ENCODE results near the gene CACNA2D4.
"Not testable (repeated sequence)": the region's sequence is repeated elsewhere in the genome, so short reads cannot be mapped to it uniquely, and the experiment has no call there.

CACNA2D4 gene, protein sequence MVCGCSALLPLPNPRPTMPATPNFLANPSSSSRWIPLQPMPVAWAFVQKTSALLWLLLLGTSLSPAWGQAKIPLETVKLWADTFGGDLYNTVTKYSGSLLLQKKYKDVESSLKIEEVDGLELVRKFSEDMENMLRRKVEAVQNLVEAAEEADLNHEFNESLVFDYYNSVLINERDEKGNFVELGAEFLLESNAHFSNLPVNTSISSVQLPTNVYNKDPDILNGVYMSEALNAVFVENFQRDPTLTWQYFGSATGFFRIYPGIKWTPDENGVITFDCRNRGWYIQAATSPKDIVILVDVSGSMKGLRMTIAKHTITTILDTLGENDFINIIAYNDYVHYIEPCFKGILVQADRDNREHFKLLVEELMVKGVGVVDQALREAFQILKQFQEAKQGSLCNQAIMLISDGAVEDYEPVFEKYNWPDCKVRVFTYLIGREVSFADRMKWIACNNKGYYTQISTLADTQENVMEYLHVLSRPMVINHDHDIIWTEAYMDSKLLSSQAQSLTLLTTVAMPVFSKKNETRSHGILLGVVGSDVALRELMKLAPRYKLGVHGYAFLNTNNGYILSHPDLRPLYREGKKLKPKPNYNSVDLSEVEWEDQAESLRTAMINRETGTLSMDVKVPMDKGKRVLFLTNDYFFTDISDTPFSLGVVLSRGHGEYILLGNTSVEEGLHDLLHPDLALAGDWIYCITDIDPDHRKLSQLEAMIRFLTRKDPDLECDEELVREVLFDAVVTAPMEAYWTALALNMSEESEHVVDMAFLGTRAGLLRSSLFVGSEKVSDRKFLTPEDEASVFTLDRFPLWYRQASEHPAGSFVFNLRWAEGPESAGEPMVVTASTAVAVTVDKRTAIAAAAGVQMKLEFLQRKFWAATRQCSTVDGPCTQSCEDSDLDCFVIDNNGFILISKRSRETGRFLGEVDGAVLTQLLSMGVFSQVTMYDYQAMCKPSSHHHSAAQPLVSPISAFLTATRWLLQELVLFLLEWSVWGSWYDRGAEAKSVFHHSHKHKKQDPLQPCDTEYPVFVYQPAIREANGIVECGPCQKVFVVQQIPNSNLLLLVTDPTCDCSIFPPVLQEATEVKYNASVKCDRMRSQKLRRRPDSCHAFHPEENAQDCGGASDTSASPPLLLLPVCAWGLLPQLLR

DNA sequence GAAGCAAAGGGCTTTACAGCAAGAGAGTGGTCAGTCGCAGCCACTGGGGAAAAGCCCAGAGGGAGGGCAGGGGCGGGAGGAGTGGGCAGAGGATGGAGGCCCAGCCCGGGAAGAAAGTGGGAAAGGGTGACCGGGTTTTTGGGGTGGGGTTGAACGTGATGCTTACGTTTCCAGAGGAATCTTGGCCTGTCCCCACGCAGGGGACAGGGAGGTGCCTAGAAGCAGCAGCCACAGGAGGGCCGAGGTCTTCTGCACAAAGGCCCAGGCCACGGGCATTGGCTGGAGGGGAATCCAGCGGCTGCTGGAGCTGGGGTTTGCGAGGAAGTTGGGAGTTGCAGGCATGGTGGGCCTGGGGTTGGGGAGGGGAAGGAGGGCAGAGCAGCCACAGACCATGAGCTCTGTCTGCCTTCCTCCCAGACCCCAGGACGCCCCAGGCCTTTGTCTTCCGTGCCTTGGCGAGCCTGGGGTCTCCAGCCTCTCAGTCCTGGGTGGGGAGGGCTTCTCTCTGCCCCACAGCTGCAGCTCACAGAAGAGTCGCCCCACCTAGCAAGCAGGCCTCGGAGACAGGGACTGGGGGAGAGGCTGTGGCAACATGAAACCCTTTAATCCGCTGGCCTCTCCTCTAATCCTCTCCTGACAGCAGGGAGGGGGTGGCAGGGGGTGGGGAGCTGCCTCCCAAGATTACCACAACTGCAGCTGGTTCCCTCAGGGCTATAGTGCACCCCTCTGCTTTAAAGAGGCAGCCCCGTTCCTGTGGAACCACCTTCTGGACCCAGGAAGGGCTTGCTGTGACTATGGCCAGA, at the start of gene CACNA2D4:
Gene CACNA2D4 (minus strand): TSS at position 572 of the 803 bp plus-strand sequence. CDS start 179 bp downstream, at position 393.
- peak; percentile 60 for DNase-seq (ENCODE audit: low read depth)

DNA sequence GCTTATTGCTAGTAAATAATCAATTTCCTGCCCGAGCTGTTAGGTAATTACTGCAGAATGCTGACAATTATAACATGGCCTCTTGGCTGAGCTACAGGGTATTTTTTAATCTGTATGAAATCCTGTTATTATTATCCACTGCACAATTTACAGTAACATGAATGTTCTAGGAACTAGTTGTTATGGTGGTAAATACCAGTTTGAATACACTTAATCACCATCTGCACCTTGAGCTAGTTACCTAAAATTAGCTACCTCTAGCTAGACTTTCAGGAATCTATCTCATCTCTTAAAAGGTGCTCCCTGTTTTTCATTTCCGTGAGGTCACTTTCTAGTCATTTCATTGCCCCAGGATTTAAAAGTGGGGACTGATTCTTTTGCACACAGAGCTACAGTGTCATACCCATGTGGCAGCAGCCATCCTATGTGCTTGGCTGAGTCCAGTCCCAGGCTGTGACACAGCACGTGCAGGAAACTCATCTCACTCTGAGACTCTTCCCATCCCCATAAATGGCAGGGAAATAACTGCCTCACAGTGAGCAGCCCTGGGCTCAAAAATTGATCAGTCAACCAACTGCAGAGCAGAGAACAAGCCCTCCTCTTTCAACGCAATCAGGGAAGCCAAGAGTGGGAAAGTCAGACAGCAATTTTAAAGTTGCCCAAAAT, 48.2 kb upstream of the CACNA2D4 start:
- no peak for DNase-seq (ENCODE audit: low read depth)

DNA sequence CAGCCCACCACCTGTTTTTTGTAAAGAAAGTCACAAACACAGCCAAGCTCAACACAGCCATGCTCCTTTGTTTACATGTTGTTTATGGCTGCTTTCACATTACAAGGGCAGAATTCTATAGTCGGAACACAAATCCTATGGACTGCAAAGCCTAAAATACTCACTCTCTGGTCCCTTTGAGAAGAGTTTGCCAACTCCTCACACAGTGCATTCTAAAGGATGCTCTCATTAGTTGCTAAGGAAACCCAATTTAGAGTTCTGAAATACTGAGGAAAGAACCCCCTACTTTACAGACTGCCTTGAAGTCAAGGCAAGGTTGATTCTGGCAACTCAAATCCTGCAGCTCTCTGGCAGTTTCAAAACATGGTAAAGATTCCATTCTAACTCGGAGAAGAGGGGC, 47.5 kb upstream of the CACNA2D4 start:
- no peak for DNase-seq (ENCODE audit: low read depth)

DNA sequence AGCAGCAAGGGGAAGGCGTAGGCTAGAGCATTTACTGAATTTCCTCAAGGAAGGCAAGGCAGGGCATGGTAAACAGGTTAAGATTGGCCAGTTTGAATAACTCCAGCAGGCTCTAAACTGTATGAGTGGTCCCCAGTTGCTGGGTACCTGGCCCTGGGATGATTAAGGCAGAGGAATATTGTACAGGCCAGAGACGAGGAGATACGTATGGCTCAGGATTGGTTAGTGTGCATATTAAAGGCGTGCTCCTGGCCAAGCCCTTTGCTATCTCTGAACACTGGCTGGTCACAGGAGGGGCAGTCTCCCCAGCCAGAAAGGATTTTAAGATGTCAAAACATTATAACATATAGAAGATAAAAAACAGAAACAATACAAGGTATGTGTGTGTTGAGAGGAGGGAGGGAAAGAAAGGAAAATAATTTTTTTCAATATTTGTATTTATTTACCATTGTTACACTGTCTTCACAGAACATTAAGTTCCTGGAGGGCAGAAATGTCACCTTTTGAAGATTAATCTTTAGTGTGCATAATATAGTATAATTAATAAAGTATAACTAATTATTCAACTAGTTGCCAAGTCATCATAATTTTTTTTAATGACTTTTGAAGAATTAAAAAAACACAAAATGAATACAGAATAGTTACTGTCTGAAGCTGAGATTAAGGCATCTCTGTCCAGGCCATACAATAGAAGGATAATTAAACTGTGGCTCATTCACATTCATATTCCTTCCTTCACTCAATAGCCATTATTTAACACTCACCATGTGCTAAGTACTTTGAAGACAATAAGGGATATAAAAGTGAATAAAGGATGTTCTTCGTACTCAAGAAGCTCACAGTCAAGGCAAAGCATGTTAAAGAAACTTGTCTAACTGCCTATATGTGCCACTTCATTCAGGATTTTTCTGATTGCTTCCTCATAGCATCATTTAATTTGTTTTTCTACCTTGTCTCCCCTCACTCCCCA, 43.9 kb upstream of the CACNA2D4 start:
- no peak for DNase-seq (ENCODE audit: low read depth)

DNA sequence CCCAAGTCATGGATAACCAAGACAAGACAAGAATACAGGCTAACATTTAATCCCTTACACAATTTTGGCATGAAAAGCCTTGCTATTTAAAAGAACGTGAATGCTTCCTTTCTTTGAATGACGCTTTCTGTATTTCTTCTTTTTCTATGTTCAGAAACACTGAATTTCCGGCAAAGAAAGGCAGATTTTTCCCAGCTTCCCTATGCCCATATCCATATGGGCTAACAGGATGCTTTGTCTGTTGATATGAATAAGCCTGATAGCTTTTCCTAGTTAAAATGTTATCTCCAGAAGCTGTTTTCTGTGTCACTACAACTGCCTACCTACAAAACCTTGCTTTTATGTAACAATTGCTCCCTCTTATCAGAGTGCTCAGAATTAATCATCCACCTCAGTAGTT, 38.3 kb upstream of the CACNA2D4 start:
- no peak for DNase-seq (ENCODE audit: low read depth)

DNA sequence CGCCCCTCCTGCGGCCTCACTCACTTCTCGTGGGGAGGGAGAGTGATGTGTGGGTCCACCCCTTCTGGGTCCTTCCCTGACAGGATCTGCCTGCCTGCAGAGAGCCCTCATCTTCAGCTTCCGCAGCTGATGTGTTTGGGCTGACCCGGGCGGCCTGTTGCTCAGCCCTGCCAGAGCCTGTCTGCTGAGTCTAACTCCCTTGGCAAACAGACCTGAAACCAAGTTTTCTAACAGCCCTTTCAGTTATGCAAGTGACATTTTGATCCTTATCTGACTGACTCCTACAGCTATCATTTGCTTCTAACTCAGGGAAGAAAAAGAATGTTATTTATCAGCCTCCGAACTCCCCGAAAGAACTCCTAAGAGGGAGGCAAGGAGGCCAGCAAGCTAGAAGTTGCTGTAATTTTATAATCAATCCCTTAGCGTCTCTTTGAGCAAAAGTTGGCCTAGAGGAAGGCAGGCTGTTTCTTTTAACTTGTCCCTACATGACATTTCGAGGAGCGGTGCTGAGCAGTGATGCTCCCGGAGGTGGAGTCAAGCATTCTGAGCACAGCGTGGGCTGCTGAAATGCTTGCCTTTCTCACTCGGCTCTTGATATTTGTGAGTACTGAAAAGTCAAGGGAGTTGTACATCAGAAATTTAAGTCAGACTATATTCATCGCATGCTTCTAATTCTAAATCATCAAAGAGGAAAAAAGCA, 31.5 kb upstream of the CACNA2D4 start:
- no peak for DNase-seq (ENCODE audit: low read depth)

DNA sequence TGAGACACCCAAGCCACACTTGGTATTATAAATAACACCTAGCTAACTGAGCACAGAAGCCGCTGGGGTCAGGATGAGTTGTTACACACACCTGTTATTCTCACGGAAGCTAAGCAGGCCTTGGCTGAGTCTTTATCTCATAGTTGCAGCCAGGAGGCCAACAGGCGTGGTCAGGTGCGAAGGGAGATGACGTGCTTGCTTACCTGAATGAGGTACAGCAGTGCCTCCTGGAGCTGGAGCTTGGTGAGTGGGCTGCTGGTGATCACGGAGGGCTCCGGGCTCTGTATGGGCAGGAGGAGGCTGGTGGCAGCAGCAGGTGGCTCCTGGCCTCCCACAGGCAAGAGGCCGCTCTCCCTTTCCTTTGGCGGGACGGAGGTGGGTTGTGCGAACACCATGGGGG, 30.4 kb upstream of the CACNA2D4 start:
- DNase-seq (ENCODE audit: low read depth), result no peak

DNA sequence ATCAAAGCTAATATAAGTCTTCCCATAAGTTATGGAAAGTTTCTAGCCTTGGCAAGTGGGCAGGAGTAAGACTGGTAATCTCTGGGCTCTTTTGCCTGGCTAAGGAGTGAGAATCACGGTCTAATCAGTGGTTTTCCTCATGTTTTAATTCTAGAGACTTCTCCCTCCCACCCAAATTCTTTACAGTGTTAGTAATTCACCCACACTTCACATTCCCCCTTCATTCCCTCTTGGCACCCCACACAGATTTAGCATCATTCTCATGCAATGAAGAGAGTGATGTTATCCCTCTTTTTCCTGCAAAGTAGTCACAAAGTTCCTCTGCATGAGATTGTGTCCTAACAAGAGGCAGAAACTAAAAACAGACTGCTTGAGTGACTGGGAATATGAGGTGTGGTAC, 28.6 kb upstream of the CACNA2D4 start:
- DNase-seq (ENCODE audit: low read depth), result no peak

DNA sequence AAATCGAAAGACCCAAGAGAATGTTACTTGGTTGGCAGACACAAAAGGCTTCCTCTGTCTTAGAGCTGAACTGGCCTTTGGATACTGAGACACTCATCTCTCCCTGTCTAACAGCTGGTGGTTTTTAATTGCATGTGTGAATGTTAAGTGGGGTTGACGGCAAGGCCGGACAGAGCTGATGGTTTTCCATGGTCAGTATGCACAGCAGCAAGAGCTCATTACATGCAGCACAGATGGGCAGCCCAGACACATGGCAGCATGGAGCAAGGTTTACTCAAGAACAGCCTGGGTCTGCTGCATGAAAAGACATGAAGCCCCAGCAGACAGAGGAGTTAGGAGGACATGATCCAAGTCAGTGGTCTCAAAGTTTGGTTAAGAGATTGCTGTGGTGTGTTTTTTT, 27.8 kb upstream of the CACNA2D4 start:
- no peak for DNase-seq (ENCODE audit: low read depth)

DNA sequence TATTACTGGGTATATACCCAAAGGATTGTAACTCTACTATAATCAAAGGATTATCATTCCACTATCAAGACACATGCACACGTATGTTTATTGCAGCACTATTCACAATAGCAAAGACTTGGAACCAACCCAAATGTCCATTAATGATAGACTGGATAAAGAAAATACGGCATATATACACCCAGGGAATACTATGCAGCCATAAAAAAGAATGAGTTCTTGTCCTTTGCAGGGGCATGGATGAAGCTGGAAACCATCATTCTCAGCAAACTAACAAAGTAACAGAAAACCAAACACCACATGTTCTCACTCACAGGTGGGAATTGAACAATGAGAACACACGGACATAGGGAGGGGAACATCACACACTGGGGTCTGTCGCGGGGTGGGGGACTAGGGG, 27.1 kb upstream of the CACNA2D4 start:
- DNase-seq (ENCODE audit: low read depth), result not testable (repeated sequence)

DNA sequence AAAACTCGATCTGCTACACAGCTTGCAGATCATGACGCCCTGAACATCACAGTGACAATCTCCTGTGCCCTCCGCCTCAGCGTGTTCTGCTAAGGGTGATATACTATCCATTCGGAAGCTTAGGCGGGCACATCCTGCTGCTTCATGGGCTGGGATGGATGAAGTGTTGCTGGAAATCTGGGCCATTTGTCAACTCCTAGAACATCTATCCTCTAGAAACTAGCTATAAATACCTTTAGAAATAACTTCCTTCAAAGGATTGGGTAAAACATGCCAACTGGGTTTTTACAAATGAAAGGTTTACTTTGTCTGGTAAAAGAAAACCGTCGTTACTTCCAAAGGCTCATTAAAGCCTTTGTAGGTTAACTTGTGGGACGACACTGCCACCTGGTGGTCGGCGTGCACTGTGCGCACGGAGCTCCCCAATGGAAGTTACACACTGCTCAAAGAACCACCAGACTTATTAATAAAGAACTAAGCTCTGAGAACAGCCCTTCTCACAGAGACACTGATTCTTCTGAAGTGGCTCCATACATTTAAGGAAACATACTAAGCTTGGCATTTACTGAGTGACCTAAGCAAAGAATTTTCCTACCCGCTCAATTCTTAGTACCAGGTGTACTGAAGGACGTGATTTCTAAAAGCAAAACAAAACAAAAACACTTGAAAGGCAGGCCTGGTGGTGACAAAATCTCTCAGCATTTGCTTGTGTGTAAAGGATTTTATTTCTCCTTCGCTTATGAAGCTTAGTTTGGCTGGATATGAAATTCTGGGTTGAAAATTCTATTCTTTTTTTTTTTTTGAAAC, 21.6 kb upstream of the CACNA2D4 start:
- DNase-seq (ENCODE audit: low read depth), result peak; percentile 67

DNA sequence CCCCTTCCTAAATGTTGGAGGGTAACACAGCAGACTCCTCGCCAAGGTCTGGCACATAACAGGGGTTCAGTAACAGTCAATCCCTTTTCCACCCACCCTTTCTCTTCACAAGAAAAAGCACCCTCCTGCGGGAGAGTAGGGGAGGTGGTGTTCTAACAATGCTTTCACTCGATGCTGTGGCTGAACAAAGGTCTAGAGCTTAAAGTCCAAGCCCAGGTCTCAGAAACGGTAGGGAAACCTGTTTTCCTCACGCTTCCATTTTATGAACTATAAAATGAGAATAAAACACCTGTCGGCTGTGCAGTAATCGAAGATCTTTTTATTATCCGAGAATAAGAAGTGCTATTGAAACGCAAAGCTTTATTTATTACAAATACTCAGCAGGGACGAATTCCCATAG, 20.9 kb upstream of the CACNA2D4 start:
- DNase-seq (ENCODE audit: low read depth), result no peak

DNA sequence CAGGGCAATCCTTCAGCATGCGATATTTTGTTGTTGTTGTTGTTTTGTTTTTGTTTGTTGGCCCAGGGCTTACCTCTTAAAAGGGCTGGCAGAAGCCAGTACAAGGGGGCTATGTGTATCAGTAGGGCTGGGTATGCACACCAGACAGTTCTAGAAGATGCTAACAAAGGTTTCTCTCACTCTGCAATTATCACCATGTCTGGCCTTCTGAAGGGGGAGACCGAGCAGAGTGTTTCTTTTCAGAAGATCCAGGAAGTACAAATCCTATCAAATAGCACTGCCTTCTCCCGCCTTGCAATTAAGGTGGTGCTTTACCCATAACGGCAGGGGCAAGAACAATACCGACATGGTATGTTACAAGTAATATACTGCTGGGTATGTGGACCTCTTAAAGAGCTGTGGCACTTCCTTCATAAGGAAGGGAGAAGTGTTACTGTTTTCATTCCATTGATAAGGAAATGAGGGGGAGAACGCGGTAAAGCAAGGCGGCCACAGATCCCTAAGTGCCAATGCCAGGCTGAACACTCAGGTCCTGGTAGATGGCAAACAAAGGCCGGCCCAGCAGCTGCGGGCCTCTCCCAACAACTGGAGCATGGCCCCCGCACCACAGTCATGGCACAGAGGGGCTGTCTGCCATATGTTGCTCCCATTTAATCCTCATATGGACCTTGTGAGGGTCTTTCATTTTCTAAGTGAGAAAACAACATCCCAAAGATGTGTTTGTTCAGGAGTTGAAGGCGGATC, 19.2 kb upstream of the CACNA2D4 start:
- DNase-seq (ENCODE audit: low read depth), result no peak

DNA sequence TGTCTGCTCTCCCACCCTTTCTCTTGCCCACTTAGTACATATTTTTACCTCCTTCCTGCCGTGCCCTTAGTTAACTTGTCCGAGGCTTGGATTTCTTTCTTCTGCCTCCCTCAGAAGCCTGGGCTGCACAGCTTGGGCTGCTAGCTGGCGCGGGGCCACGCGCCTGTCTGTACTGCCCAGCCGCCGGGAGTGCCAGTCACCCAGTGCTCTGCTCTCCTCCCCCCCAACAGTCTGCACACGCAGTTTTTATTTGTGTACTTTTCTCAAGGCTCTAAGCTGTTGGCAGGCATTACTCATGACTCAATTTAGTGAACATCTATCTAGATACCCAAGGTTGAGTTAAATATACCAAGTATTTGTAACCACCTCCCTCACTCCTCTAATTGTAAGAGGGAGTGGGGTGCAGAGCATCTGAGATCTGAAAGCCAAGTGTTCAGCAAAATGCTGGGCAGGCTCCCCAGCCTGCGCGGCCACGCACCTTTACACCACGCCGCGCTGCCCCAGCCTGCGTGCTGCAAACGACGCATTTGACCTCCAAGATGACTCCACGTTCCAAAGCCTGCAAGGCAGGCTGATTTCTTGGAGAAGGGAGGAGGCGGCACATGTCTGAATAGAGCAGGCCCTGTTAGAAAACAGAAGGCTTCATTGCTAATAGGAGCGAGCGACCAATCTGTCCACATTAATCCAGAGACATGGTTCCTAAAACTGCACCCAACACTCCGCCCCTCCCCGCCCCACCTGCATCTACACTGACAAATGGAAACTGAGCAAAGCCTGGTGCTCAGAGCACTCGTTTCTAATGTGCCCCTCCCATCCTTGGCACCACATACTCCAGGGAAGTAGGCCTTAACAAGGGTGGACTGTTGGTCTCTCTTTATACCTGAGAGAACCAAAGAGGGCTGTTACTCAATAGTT, 18.2 kb upstream of the CACNA2D4 start:
- DNase-seq (ENCODE audit: low read depth), result no peak

DNA sequence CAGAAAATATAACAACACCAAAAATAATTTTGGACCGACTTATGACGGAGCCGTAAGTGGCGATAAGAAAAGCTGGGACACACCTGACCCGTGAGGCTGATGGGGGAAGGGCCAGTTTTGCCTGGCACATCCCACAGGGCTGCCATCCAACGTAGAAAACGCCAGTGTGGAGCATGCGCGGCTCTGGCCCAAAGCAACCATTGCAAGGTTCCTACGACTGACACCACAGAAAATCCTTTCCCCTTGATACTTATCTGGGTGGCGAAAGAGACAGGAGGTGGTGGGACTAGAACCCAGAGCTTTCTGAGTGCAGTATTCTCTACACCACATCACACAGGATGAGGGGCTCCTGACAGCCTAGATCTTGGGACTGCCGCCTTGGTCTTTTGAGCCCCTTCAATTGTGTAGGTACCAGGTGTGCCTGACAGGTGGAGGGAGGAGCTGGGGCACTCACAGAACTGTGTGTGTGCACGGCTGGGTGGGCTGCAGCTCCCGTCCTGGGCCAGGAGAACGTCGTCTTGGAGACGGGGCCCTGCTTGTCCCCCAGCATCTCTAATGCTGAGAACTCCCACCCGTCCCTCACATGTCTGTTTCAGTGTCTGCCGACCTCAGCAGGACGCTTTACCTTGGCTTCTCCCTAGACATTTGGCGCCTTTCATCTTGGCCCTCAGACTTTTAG, 17.4 kb upstream of the CACNA2D4 start:
- no peak for DNase-seq (ENCODE audit: low read depth)

DNA sequence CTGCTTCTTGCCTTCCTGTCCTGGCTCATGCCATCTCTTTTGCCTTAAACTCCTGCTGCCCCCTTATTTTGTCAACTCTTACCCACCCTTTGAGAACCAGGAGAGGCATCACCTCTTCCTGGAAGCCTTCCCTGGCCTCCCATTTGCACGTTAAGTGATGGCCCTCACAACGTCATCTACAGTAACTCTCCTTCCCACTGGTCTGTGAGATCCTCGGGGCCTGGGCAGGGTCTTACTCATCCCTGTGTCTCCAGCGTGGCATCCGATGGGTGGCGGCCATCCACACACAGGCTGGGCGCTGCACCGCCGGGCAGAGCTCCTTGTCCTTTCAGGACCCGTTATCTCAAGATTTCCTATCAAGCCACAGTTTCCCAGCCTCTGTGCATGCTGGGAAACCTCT, 16.8 kb upstream of the CACNA2D4 start:
- no peak for DNase-seq (ENCODE audit: low read depth)

Measured in CMK (cell line).